SHP77 (cell line): Measurements from ENCODE around the gene PTTG1.

ENCODE experiments used
- DNase-seq, 2 experiments: peaks; one replicate each; lab custom pipeline; 2025; lab: John Stamatoyannopoulos, UW

Gene PTTG1

GRCh38 chr5:160421625-160422258 is at the start of gene PTTG1:
PTTG1 (plus strand) TSS chr5:160421855; CDS start chr5:160422313, 458 bp downstream.
- peak; percentile 94 to 97 for DNase-seq

GRCh38 chr5:160375166-160375565 is 46.5 kb upstream of the PTTG1 start:
- DNase-seq, result no peak

DNA sequence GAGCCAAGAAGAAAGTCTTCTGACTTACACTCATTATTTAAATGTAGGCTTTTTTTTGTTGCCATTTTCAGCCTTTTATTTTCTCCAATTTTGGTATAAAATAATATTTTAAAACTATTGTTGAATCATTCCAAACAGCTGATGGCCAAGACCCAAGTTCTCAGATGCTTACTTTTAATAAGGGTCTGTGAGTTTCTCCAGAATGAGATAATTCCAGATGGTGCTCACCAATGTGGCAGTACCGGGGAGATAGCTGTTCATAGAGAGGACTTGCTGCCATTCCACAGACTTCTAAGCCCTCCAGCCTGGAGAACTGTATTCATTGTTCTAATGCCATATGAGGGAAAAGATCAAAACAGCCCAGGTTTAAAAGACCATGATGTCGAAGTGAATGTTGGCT is 46.0 kb upstream of the PTTG1 start:
- DNase-seq, result no peak

GRCh38 chr5:160376416-160376815 is 45.2 kb upstream of the PTTG1 start:
- DNase-seq, result no peak

DNA sequence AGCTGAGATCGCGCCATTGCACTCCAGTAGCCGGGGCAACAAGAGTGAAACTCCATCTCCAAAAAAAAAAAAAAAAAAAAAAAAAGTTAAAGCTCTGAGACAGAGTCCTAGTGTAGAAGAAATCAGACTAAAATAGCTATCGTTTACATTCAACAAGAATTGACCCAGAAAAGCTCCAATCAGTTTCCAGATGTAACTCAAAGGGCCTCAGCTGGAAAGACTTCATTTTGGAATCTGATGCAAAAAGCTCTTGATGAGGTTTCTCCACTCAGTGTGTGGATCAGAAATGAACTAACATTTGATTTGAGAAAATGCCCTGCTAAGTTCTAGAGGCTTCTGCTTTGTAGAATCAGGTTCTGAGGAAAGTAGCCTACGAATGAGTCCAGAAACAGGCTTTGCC is 44.0 kb upstream of the PTTG1 start:
- no peak for DNase-seq

DNA sequence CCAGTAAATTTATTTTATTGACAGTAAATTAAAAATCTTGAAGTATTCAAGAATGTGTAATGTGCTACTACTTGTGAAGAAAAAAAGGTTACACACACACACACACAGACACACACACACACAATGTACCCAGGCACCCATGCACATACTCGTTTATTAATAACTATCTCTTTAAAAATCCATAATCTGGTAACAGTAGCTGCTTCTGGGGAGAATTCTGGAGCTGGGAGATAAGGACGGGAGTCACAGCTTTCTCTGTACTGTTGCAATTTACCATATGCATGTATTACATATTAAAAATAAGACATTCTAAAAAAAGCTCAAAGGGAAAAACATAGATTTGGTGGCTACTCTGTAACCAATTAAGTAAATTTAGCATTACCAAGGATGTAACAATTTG is 43.3 kb upstream of the PTTG1 start:
- no peak for DNase-seq

DNA sequence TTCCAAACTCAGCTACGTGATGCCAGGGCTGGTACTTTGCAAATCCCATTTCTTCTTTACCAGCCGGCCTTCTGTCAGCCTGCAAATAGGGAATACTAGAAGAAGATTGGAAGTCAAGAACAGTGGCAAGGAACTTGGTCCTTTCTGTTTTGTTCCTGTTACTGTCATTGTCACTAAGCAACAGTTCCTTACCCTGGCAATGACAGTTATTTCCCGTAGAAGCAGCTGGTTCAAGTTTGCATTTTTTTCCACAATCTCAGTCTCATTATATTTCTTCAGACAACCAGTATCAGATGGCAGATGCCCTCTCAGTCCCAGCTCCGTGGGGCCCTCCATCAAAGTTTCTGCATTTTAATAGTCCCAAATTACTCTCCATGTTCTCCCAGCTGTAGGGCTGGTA is 42.1 kb upstream of the PTTG1 start:
- no peak for DNase-seq

- DNase-seq, result no peak
Measured at GRCh38 chr5:160380041-160380440, 41.6 kb upstream of the PTTG1 start.

DNA sequence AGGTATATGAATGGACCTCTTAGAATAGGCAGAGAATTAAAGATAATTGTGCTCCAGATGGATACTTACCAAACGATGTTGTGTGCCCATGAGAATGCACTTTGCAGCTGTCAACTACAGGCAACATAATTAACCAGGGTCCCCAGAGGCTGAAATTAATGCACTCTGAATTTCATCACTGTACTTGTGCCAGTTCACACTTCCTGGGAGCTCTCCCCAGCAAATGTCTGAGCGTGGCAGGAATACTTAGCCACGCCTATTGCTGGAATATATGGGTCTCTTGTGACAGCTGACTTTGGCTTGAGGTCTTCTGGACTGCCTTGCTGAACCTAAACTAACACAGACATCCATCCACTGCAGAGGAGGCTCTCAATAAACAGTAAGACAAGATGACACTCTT is 39.3 kb upstream of the PTTG1 start:
- DNase-seq, result no peak

DNA sequence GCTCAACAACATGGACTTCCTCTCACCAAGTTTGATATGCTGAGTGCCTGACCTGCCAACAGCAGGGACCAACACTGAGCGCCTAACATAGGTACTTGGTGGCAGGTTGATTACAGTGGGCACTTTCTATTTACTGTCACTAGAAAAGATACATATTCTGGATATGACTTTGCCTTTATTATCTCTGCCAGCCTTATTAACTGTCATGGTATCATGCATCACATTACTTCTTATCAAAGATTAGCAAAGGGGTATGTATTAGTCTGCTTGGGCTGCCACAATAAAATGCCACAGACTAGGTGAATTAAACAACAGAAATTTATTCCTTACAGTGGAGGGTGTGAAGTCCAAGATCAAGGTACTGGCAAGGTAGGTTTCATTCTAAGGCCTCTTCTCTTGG is 37.0 kb upstream of the PTTG1 start:
- DNase-seq, result no peak

DNA sequence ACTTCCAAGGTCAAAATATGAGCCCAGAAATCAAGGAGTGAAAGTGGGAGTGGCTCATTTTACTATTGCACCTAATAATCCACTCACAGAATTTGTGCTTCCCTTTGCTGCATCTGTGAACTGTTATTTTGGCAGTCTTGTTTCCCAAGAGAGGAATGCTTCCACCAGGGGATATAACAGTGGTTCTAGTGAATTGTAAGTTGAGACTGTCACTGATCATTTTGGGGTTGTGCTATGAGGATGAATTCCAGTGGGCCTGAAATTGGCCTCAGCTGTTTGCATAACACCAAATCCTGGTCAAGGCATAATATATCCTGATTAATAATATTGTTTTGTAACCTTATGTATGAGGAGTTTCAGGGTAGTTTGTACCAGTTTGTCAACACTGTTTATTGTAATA is 36.2 kb upstream of the PTTG1 start:
- no peak for DNase-seq

GRCh38 chr5:160387445-160387844 is 34.2 kb upstream of the PTTG1 start:
- no peak for DNase-seq

- peak in 1 of 2 experiments; percentile 7 for DNase-seq
Measured at GRCh38 chr5:160390787-160391696, 30.6 kb upstream of the PTTG1 start.

- no peak for DNase-seq
Measured at GRCh38 chr5:160395111-160395510, 26.5 kb upstream of the PTTG1 start.

GRCh38 chr5:160397492-160397891 is 24.2 kb upstream of the PTTG1 start:
- DNase-seq, result no peak

DNA sequence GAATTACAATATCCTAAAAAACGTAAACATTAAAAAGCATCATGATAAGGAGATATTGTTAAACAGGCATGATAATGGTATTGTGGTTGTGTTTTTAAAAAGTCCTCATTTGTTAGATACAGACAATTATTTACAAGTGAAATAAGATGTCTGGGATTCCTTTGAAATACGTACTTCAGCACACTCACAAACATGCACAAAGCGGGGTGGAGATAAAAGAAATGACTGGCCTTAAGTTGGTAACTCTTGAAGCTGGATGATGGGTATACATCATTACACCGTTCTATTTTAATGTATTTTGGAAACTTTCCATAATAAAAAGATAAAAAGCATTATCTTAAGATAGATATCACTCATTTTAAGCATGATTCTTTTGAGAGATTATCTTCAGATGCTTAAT is 22.8 kb upstream of the PTTG1 start:
- no peak for DNase-seq

GRCh38 chr5:160399402-160400353 is 22.0 kb upstream of the PTTG1 start, which contains the start of gene FAM200C:
FAM200C (minus strand) TSS chr5:160400054; CDS start chr5:160395490, 4,564 bp downstream.
- DNase-seq, result peak; percentile 80 to 89

GRCh38 chr5:160418561-160419457 is 2.8 kb upstream of the PTTG1 start, which contains the start of gene SLU7:
SLU7 (minus strand) TSS chr5:160419081; CDS start chr5:160415294, 3,787 bp downstream.
- peak; percentile 89 to 94 for DNase-seq

DNA sequence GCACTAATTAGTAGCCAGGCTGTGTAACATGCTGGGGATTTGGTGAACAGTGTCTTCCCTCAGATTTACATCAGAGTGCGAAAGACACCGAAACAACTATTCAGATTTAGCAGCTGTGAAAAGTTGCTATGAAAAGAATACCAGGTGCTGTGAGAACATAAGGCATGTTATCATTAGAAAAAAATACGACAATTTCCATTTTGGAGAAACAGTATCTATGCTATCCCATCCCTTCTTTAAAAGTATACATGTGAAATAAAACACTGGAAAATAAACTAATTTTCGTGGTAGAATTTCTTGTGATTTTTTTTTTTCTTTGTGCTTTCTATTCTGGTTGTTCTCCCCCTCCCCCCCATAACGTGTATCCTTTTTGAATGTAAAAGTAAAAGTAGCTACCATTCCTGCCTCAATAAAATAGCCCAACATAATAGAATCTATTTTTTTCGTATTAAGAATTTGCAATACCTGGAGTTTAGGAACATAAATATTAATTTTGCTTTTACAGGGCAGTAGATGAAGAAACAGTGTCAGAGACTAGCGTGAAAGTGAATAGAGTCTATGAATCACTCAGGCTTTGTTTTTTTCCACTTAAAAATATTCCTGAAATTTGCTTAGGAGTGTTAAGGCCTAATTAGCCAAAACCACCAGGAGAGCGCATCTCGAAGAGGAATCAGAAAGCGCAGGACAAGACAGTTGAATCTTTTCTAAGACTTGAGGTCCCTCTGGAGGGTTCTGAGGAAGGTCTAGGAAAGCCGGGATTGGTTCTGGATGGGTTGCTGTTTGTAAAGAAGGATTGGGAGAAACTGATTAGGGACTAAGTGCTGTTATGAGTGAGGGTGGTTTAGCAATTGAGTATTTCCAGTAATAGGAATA is 2.0 kb upstream of the PTTG1 start:
- DNase-seq, result no peak

GRCh38 chr5:160420331-160420610 is 1.4 kb upstream of the PTTG1 start:
- peak in 1 of 2 experiments; percentile 12 for DNase-seq
